Measurements from ENCODE around the gene CACNA2D4. TPM values are rescaled to one million over a fixed set of nuclear protein-coding genes. Genes with fewer than 3 reads are reported as not detected.
"Not testable (repeated sequence)": the region's sequence is repeated elsewhere in the genome, so short reads cannot be mapped to it uniquely, and the experiment has no call there.

The CACNA2D4 gene
- total RNA-seq, 1 donor from 2014 or later = 1.2 TPM

GRCh38 chr12:1819050-1819449 lies 99.4 kb downstream of the CACNA2D4 start:
- no peak overlapping the region for H3K27ac ChIP-seq (replicated peaks)
- no peaks in the 10 kb centered on the region for H3K9me3 ChIP-seq (replicated peaks)
- no peaks in the 10 kb centered on the region for H3K36me3 ChIP-seq
- H3K27me3 ChIP-seq (ENCODE audit: low read depth) = peaks cover 85% of the 10 kb centered on the region
- intact Hi-C loops (cut with micrococcal nuclease) = no loop called here
- TF ChIP-seq, protein P1, sequence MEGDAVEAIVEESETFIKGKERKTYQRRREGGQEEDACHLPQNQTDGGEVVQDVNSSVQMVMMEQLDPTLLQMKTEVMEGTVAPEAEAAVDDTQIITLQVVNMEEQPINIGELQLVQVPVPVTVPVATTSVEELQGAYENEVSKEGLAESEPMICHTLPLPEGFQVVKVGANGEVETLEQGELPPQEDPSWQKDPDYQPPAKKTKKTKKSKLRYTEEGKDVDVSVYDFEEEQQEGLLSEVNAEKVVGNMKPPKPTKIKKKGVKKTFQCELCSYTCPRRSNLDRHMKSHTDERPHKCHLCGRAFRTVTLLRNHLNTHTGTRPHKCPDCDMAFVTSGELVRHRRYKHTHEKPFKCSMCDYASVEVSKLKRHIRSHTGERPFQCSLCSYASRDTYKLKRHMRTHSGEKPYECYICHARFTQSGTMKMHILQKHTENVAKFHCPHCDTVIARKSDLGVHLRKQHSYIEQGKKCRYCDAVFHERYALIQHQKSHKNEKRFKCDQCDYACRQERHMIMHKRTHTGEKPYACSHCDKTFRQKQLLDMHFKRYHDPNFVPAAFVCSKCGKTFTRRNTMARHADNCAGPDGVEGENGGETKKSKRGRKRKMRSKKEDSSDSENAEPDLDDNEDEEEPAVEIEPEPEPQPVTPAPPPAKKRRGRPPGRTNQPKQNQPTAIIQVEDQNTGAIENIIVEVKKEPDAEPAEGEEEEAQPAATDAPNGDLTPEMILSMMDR (IDR thresholded peaks at IDR 0.05; ENCODE audit: borderline replicate concordance) = no peak
- no peak overlapping the region for H3K4me3 ChIP-seq
- H3K4me1 ChIP-seq = peaks cover 6% of the 10 kb centered on the region
- DNase-seq = no peak

DNA sequence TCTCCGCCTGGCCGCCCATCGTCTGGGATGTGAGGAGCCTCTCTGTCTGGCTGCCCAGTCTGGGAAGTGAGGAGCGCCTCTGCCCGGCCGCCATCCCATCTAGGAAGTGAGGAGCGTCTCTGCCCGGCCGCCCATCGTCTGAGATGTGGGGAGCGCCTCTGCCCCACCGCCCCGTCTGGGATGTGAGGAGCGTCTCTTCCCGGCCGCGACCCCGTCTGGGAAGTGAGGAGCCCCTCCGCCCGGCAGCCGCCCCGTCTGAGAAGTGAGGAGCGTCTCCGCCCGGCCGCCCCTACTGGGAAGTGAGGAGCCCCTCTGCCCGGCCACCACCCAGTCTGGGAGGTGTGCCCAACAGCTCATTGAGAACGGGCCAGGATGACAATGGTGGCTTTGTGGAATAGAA lies 100.5 kb downstream of the CACNA2D4 start:
- H3K4me1 ChIP-seq; intact Hi-C loops (cut with micrococcal nuclease); H3K36me3 ChIP-seq; H3K4me3 ChIP-seq; H3K9me3 ChIP-seq (replicated peaks); H3K27ac ChIP-seq (replicated peaks); DNase-seq: not testable (repeated sequence)
- H3K27me3 ChIP-seq (ENCODE audit: low read depth) = peaks cover 76% of the 10 kb centered on the region

GRCh38 chr12:1816730-1817348 lies 101.6 kb downstream of the CACNA2D4 start:
- Histone ChIP-seq H3K4me1 (peaks cover 6% of the 10 kb centered on the region), H3K4me3 (no peak overlapping the region), H3K9me3 (replicated peaks) (no peaks in the 10 kb centered on the region), H3K36me3 (no peaks in the 10 kb centered on the region), H3K27ac (replicated peaks) (no peak overlapping the region), H3K27me3 (ENCODE audit: low read depth) (peaks cover 65% of the 10 kb centered on the region)
- DNase-seq = no peak
- TF ChIP-seq, protein P1 (IDR thresholded peaks at IDR 0.05; ENCODE audit: borderline replicate concordance) = no peak
- intact Hi-C loops (cut with micrococcal nuclease) = no loop called here

GRCh38 chr12:1815814-1816729 lies 102.4 kb downstream of the CACNA2D4 start:
- intact Hi-C loops (cut with micrococcal nuclease) = no loop called here
- H3K4me1 ChIP-seq = peaks cover 6% of the 10 kb centered on the region
- H3K27ac ChIP-seq (replicated peaks) = no peak overlapping the region
- no peak for DNase-seq
- no peaks in the 10 kb centered on the region for H3K36me3 ChIP-seq
- no peak overlapping the region for H3K4me3 ChIP-seq
- H3K27me3 ChIP-seq (ENCODE audit: low read depth) = peaks cover 62% of the 10 kb centered on the region
- no peaks in the 10 kb centered on the region for H3K9me3 ChIP-seq (replicated peaks)
- TF ChIP-seq, protein P1 (IDR thresholded peaks at IDR 0.05; ENCODE audit: borderline replicate concordance) = no peak

GRCh38 chr12:1815108-1815507 lies 103.3 kb downstream of the CACNA2D4 start:
- intact Hi-C loops (cut with micrococcal nuclease) = no loop called here
- Histone ChIP-seq H3K27ac (replicated peaks) (no peak overlapping the region), H3K9me3 (replicated peaks) (no peaks in the 10 kb centered on the region), H3K27me3 (ENCODE audit: low read depth) (peaks cover 58% of the 10 kb centered on the region), H3K4me3 (no peak overlapping the region), H3K4me1 (peaks cover 1% of the 10 kb centered on the region), H3K36me3 (no peaks in the 10 kb centered on the region)
- DNase-seq = no peak
- TF ChIP-seq, protein P1 (IDR thresholded peaks at IDR 0.05; ENCODE audit: borderline replicate concordance) = no peak

- Histone ChIP-seq H3K4me3 (no peak overlapping the region), H3K9me3 (replicated peaks) (no peaks in the 10 kb centered on the region), H3K4me1 (no peaks in the 10 kb centered on the region), H3K36me3 (no peaks in the 10 kb centered on the region), H3K27me3 (ENCODE audit: low read depth) (peaks cover 49% of the 10 kb centered on the region), H3K27ac (replicated peaks) (no peak overlapping the region)
- TF ChIP-seq, protein P1 (IDR thresholded peaks at IDR 0.05; ENCODE audit: borderline replicate concordance) = no peak
- intact Hi-C loops (cut with micrococcal nuclease) = no loop called here
- DNase-seq = no peak
Observed at GRCh38 chr12:1814266-1814665, 104.2 kb downstream of the CACNA2D4 start.
